Keratinocyte (primary cell): ENCODE measurements around the gene CCDC146. TPM values are rescaled to one million over a fixed set of nuclear protein-coding genes. Genes with fewer than 3 reads are reported as not detected.
A peak's percentile ranks its signal among the peaks of the same experiment; 100 is the strongest.
"Not testable (repeated sequence)": the region's sequence is repeated elsewhere in the genome, so short reads cannot be mapped to it uniquely, and the experiment has no call there.

ENCODE experiments used
- DNase-seq: peaks from one replicate; pipeline ENCODE4 v3.0.0-alpha.2; 2011; ENCODE audit warnings: low read depth, missing footprints, low spot score
- FAIRE-seq: peaks from 2 replicates; lab custom pipeline; 2011; peaks lifted over from hg19 to GRCh38; lab: Jason Lieb, UNC
- H2AFZ ChIP-seq: 2 replicates; pipeline ENCODE4 v1.6.0; 2012; ENCODE audit warnings: low read length, control low read depth, inconsistent platforms; ENCODE audit not compliant: control insufficient read depth
- H3K27ac ChIP-seq: 2 replicates; pipeline ENCODE4 v1.5.1; 2011; ENCODE audit warnings: low read length; ENCODE audit not compliant: control insufficient read depth, insufficient read depth
- H3K27me3 ChIP-seq: 3 replicates; pipeline ENCODE4 v1.6.0; 2011; ENCODE audit warnings: low read length; ENCODE audit not compliant: control insufficient read depth, insufficient read depth; ENCODE audit errors: extremely low read depth
- H3K36me3 ChIP-seq, 2 experiments: 2 replicates in 1 of 2; 3 replicates in 1 of 2; pipeline ENCODE4 v1.5.1; 2011; ENCODE audit warnings: low read length in 2 of 2, mild to moderate bottlenecking in 1 of 2; ENCODE audit not compliant: control insufficient read depth in 2 of 2, insufficient read depth in 2 of 2; ENCODE audit errors: extremely low read depth in 1 of 2
- H3K4me1 ChIP-seq: 3 replicates; pipeline ENCODE4 v1.5.1; 2011; ENCODE audit warnings: low read length; ENCODE audit not compliant: control insufficient read depth, insufficient read depth; ENCODE audit errors: extremely low read depth
- H3K4me2 ChIP-seq: 3 replicates; pipeline ENCODE4 v1.6.0; 2011; ENCODE audit warnings: low read depth, low read length; ENCODE audit not compliant: control insufficient read depth, insufficient read depth; ENCODE audit errors: extremely low read depth
- H3K4me3 ChIP-seq, 3 experiments: fragments of 200-600 bp in 1 of 3; sonication (generic) in 1 of 3; 2 replicates in 2 of 3; 3 replicates in 1 of 3; pipeline ENCODE4 v1.5.1; 2011 to 2016; ENCODE audit warnings: low read length in 3 of 3, mild to moderate bottlenecking in 3 of 3, control low read depth in 2 of 3, inconsistent platforms in 1 of 3, low read depth in 1 of 3, mixed read lengths in 1 of 3, mixed run types in 1 of 3, moderate library complexity in 1 of 3; ENCODE audit not compliant: control insufficient read depth in 2 of 3, insufficient read depth in 2 of 3; ENCODE audit errors: extremely low read depth in 1 of 3
- H3K79me2 ChIP-seq: 2 replicates; pipeline ENCODE4 v1.6.0; 2012; ENCODE audit warnings: low read length; ENCODE audit not compliant: control insufficient read depth, insufficient read depth
- H3K9ac ChIP-seq: 3 replicates; pipeline ENCODE4 v1.6.0; 2011; ENCODE audit warnings: low read length; ENCODE audit not compliant: control insufficient read depth, insufficient read depth; ENCODE audit errors: extremely low read depth
- H3K9me1 ChIP-seq: 3 replicates; pipeline ENCODE4 v1.6.0; 2011; ENCODE audit warnings: low read length; ENCODE audit not compliant: control insufficient read depth, insufficient read depth; ENCODE audit errors: extremely low read depth
- H3K9me3 ChIP-seq: 2 replicates; pipeline ENCODE4 v1.5.1; 2012; ENCODE audit warnings: low read depth, low read length; ENCODE audit not compliant: control insufficient read depth
- H4K20me1 ChIP-seq: 3 replicates; pipeline ENCODE4 v1.6.0; 2011; ENCODE audit warnings: low read length; ENCODE audit not compliant: control insufficient read depth, insufficient read depth; ENCODE audit errors: extremely low read depth
- dilution Hi-C: fragments of 300-500 bp; cut with MboI; formaldehyde crosslinking; loops from one replicate; pipeline ENCODE4 v1.7.0; 2020; ENCODE audit warnings: low sequenced_read_pairs; ENCODE audit not compliant: extremely low pct_ligation_motif_present
- polyA minus RNA-seq, 3 experiments: library from RNA; depleted of rRNA, polyadenylated mRNA; stranded (reverse); fragments of >200 nt; gene quantifications; 1 replicate in 1 of 3; 2 replicates in 1 of 3; 3 replicates in 1 of 3; pipeline ENCODE4 v1.2.3, GENCODE V29; 2011
- polyA plus RNA-seq, 5 experiments: library from polyadenylated mRNA; depleted of rRNA in 3 of 5; stranded (reverse) in 3 of 5; stranded (forward) in 1 of 5; unstranded in 1 of 5; fragments of >200 nt; gene quantifications; 1 replicate in 1 of 5; 2 replicates in 3 of 5; 3 replicates in 1 of 5; pipeline versions ENCODE4 v1.2.1 to v1.2.3, GENCODE V29; 2011 to 2012; ENCODE audit warnings: missing spikeins in 2 of 5, low read depth in 1 of 5, low replicate concordance in 1 of 5

The CCDC146 gene, protein sequence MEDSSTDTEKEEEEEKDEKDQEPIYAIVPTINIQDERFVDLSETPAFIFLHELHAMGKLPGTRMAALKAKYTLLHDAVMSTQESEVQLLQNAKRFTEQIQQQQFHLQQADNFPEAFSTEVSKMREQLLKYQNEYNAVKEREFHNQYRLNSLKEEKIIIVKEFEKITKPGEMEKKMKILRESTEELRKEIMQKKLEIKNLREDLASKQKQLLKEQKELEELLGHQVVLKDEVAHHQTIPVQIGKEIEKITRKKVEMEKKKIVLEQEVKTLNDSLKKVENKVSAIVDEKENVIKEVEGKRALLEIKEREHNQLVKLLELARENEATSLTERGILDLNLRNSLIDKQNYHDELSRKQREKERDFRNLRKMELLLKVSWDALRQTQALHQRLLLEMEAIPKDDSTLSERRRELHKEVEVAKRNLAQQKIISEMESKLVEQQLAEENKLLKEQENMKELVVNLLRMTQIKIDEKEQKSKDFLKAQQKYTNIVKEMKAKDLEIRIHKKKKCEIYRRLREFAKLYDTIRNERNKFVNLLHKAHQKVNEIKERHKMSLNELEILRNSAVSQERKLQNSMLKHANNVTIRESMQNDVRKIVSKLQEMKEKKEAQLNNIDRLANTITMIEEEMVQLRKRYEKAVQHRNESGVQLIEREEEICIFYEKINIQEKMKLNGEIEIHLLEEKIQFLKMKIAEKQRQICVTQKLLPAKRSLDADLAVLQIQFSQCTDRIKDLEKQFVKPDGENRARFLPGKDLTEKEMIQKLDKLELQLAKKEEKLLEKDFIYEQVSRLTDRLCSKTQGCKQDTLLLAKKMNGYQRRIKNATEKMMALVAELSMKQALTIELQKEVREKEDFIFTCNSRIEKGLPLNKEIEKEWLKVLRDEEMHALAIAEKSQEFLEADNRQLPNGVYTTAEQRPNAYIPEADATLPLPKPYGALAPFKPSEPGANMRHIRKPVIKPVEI
- polyA plus RNA-seq (3.0 to 5.7 TPM (median 5.2 TPM) in 3 replicates), polyA minus RNA-seq (0.26 to 6.6 TPM (median 2.5 TPM) in 3 replicates)
- 20.4 TPM for polyA plus RNA-seq (2011; ENCODE audit: low read depth)
- polyA plus RNA-seq (2011; cell fraction: cytosol; rRNA removed): 1.7 and 2.6 TPM in 2 replicates
- polyA plus RNA-seq (2011; cell fraction: nucleus; rRNA removed): 19.9 and 20.4 TPM in 2 replicates
- polyA plus RNA-seq (2012; ENCODE audit: low replicate concordance): 1.3 and 8.8 TPM in 2 replicates
- polyA minus RNA-seq (2011; cell fraction: cytosol; rRNA and poly(A)+ RNA removed): not detected
- polyA minus RNA-seq (2011; cell fraction: nucleus; rRNA and poly(A)+ RNA removed): 4.2 and 9.8 TPM in 2 replicates

DNA sequence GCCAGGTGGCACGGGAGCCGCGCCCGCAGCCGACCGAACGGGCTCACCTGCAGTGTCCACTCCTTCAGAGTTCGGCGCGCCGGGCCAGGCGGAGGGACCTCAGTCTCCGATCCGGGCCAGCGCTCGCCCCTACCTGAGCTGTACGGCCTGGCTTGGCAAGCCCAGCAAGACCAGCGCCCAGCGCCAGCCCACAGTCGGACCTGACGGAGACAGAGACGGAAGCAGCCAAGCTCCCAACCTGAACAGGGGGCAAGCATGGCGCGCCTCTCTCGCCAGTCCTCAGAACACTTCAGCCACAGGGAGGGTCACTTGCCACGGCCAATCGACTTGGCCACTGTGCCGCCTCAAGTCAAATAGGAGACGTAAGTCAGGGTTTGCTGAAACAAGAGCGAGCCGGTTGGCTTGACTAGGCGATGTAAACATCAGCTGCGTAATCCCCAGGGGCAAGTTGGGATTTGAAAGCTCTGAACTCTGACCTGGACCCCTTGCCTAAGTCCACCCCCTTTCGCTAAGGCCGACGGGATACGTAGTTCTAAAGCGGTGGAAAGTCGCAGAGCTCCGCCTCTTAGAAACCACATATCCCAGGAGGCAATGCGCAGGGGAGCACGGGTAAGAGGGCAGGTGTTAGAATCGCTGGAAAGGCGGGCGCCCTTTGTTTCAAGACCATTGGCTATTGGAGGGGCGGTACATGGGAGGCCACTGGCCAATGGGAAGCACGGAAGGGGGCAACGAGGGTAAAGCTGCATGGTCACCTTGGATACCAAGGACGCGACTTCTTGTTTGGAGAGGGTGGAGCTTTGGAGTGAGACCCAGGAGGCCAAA is at the start of gene CCDC146:
Gene CCDC146, plus strand, starts transcription at position 756 of the 822 bp plus-strand sequence. CDS start 45,054 bp downstream, outside the sequence.
- H3K79me2 ChIP-seq, dilution Hi-C loops, H3K4me1 ChIP-seq, H3K27me3 ChIP-seq, H3K9me1 ChIP-seq, H4K20me1 ChIP-seq, H3K9me3 ChIP-seq, H3K36me3 ChIP-seq: not testable (repeated sequence)
- Histone ChIP-seq H2AFZ (peak within 1 kb of the TSS; percentile 79), H3K9ac (peak within 1 kb of the TSS; percentile 84), H3K27ac (peak within 1 kb of the TSS; percentile 74), H3K4me2 (peak within 1 kb of the TSS; percentile 80), H3K4me3 (peak within 1 kb of the TSS; percentile 57 to 66 (median 66))
- FAIRE-seq: peak; percentile 73
- peak; percentile 76 for DNase-seq

DNA sequence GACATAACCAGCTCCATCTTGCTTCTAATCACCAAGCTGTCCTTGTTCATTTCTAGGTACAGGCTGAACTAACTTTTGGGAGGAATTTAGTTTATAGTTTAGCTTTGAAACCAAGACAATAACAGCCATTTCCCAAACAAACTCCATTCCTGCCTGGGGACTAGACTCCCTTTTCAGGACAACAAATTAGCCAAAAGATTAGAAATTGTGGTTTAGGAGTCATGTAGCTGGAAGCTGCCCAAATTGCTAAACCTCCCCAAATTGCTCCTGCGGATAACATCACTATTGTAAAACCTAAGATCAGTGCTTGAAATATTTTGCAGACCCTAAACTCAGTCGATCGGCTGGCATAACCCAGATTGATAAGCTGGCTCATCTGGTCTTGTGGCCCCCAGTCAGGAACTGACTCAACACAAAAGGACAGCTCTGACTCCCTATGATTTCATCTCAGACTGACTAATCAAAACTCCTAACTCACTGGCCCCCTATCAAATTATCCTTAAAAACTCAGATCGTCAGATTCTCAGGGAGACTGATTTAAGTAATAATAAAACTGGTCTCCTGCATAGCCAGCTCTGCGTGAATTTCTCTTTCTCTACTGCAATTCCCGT is 47.5 kb upstream of the CCDC146 start:
- H3K27me3 ChIP-seq, H4K20me1 ChIP-seq, H3K36me3 ChIP-seq, H2AFZ ChIP-seq, H3K4me1 ChIP-seq, H3K9me1 ChIP-seq, dilution Hi-C loops, H3K4me2 ChIP-seq, H3K79me2 ChIP-seq, H3K27ac ChIP-seq, H3K4me3 ChIP-seq, DNase-seq, H3K9me3 ChIP-seq, H3K9ac ChIP-seq: not testable (repeated sequence)
- FAIRE-seq: peak; percentile 5

DNA sequence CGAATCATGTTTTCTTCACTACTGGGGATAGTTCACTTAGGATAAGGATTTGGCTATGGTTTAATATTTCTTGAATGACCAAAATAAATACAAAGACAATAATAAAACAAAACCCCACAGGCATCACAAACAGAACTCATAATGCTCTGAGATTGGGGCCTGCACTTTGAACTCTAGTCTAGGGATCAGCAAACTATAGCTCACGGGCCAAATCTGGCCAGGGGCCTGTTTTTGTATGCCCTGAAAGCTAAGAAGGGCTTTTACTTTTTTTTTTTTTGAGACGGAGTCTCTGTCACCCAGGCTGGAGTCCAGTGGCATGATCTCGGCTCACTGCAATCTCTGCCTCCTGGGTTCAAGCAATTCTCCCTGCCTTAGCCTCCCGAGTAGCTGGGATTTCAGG is 45.4 kb upstream of the CCDC146 start:
- FAIRE-seq: not testable (repeated sequence)

GRCh38 chr7:77079112-77079511 is 43.3 kb upstream of the CCDC146 start:
- H3K4me1 ChIP-seq, H3K79me2 ChIP-seq, DNase-seq, H3K9me1 ChIP-seq, FAIRE-seq, H3K9me3 ChIP-seq, dilution Hi-C loops, H3K4me2 ChIP-seq, H3K27me3 ChIP-seq, H3K4me3 ChIP-seq, H2AFZ ChIP-seq, H4K20me1 ChIP-seq, H3K27ac ChIP-seq, H3K9ac ChIP-seq, H3K36me3 ChIP-seq: not testable (repeated sequence)

More for the DNA sequence above, 45.4 kb upstream of the CCDC146 start:
- H3K36me3 ChIP-seq, dilution Hi-C loops, H3K79me2 ChIP-seq, H3K9me1 ChIP-seq, H2AFZ ChIP-seq, H3K27me3 ChIP-seq, H3K9ac ChIP-seq, H3K4me1 ChIP-seq, H4K20me1 ChIP-seq, H3K4me2 ChIP-seq, H3K27ac ChIP-seq, H3K4me3 ChIP-seq, DNase-seq, H3K9me3 ChIP-seq: not testable (repeated sequence)
